Measurements from ENCODE around the gene TSPAN9. TPM values are rescaled to one million over a fixed set of nuclear protein-coding genes. Genes with fewer than 3 reads are reported as not detected.

Gene TSPAN9
- total and polyA plus RNA-seq, 2 experiments from 2014 or later: 6.0 to 31.5 TPM

- no peaks in the 10 kb centered on the region for H3K9me2 ChIP-seq (ENCODE audit: insufficient read depth)
- H3K4me2 ChIP-seq: no peak overlapping the region
- Mint-ChIP-seq H3K9me3 (peaks cover 7% of the 10 kb centered on the region; the same call in 2 of the 3 replicates), H3K4me3 (no peak overlapping the region), H3K27ac (no peak overlapping the region), H3K27me3 (ENCODE audit: insufficient read depth, low read depth, poor library complexity) (peaks cover 4% of the 10 kb centered on the region), H3K36me3 (ENCODE audit: low read depth) (peaks cover 7% of the 10 kb centered on the region; the same call in 2 of the 3 replicates), H3K4me1 (peaks cover 31% of the 10 kb centered on the region)
- no peak overlapping the region for H3K27ac ChIP-seq (ENCODE audit: low read depth)
- DNase-seq (ENCODE audit: low spot score): no peak
- H3K36me3 ChIP-seq (ENCODE audit: insufficient read depth): no peaks in the 10 kb centered on the region
- TF ChIP-seq ETS1 (IDR thresholded peaks at IDR 0.05) (no peak), ZNF462 (CRISPR knock-in tag; IDR thresholded peaks at IDR 0.05) (no peak), EZH2phosphoT487 (IDR thresholded peaks at IDR 0.05; ENCODE audit: unreplicated experiment) (no peak), CTCF (conservative IDR thresholded peaks at IDR 0.05; ENCODE audit: low read depth in 2 of 2) (no peak), ZNF114 (CRISPR knock-in tag; IDR thresholded peaks at IDR 0.05) (no peak), ZNF331 (CRISPR knock-in tag; IDR thresholded peaks at IDR 0.05; ENCODE audit: low read depth) (no peak), REST (IDR thresholded peaks at IDR 0.05; ENCODE audit: unreplicated experiment) (no peak), POLR2AphosphoS5 (IDR thresholded peaks at IDR 0.05; ENCODE audit: low read depth) (no peak), NANOG (IDR thresholded peaks at IDR 0.05; ENCODE audit: borderline replicate concordance) (no peak), STAT1 (IDR thresholded peaks at IDR 0.05; ENCODE audit: unreplicated experiment) (no peak), JUNB (IDR thresholded peaks at IDR 0.05; ENCODE audit: unreplicated experiment) (no peak)
- peaks cover 9% of the 10 kb centered on the region; the same call in 1 of the 2 replicates for H3K4me1 ChIP-seq (ENCODE audit: insufficient read depth)
- H3K79me2 ChIP-seq (replicated peaks; ENCODE audit: insufficient read depth): no peaks in the 10 kb centered on the region
- no peaks in the 10 kb centered on the region for H3K27me3 ChIP-seq (ENCODE audit: insufficient read depth)
- ATAC-seq: no peak
- H3K4me3 ChIP-seq: no peak overlapping the region
- no peaks in the 10 kb centered on the region; the same call in 1 of the 2 replicates for H4K20me1 ChIP-seq (replicated peaks; ENCODE audit: insufficient read depth)
- H2AFZ ChIP-seq: no peak overlapping the region
- H3F3A ChIP-seq (replicated peaks; ENCODE audit: low read depth): no peaks in the 10 kb centered on the region
Observed at GRCh38 chr12:3223601-3224529, 146.7 kb downstream of the TSPAN9 start.
